HCT116 (cell line): ENCODE data around the gene PACRG.

Experiments
- CBX3 ChIP-seq: IDR thresholded peaks from 2 replicates; pipeline ENCODE4 v1.6.1; 2012; ENCODE audit warnings: low read depth
- CEBPB ChIP-seq: IDR thresholded peaks from 2 replicates; pipeline ENCODE4 v1.6.1; 2012; ENCODE audit warnings: low read depth
- EZH2 ChIP-seq: fragments of 200-600 bp; sonication (generic); IDR thresholded peaks from 2 replicates; pipeline ENCODE4 v1.6.1; 2017; ENCODE audit warnings: antibody characterized with exemption, mixed run types
- EZH2phosphoT487 ChIP-seq: fragments of 200-600 bp; IDR thresholded peaks from 2 replicates; pipeline ENCODE4 v1.6.1; 2018; ENCODE audit warnings: antibody characterized with exemption, borderline replicate concordance
- JUND ChIP-seq: IDR thresholded peaks from 2 replicates; pipeline ENCODE4 v1.6.1; 2012
- POLR2A ChIP-seq: IDR thresholded peaks from 2 replicates; pipeline ENCODE4 v1.7.0; 2011; ENCODE audit warnings: borderline replicate concordance; ENCODE audit not compliant: insufficient read depth, insufficient read length; ENCODE audit errors: extremely low read depth
- POLR2AphosphoS5 ChIP-seq: IDR thresholded peaks from 2 replicates; pipeline ENCODE4 v1.6.1; 2011; ENCODE audit warnings: mild to moderate bottlenecking, low read depth, low read length, moderate library complexity
- TCF7L2 ChIP-seq: IDR thresholded peaks from 2 replicates; pipeline ENCODE4 v1.7.0; 2011; ENCODE audit warnings: borderline replicate concordance, inconsistent platforms; ENCODE audit not compliant: insufficient read depth, insufficient read length; ENCODE audit errors: extremely low read depth
- YY1 ChIP-seq: IDR thresholded peaks from 2 replicates; pipeline ENCODE4 v1.6.1; 2011; ENCODE audit warnings: low read length, low read depth, moderate library complexity, mild to moderate bottlenecking; ENCODE audit not compliant: insufficient replicate concordance; ENCODE audit errors: extremely low read depth
- ZFX ChIP-seq: fragments of 450-650 bp; IDR thresholded peaks from 2 replicates; pipeline ENCODE4 v1.6.1; 2017
- ZNF274 ChIP-seq: fragments of 200-500 bp; sonication (Bioruptor generic); IDR thresholded peaks from 2 replicates; pipeline ENCODE4 v1.6.1; 2014; ENCODE audit warnings: mild to moderate bottlenecking, low read depth, low read length, inconsistent platforms
- TF ChIP-seq, protein P1 (sequence below), 3 experiments: fragments of 200-600 bp in 1 of 3; sonication (generic) in 1 of 3; IDR thresholded peaks in 2 of 3; conservative IDR thresholded peaks in 1 of 3; 2 replicates each; pipeline ENCODE4 v1.5.1; 2012 to 2017; ENCODE audit warnings: low read depth in 2 of 3, low read length in 2 of 3, antibody characterized with exemption in 1 of 3, borderline replicate concordance in 1 of 3, control low read depth in 1 of 3, mild to moderate bottlenecking in 1 of 3, mixed read lengths in 1 of 3, mixed run types in 1 of 3, moderate library complexity in 1 of 3; ENCODE audit not compliant: insufficient read depth in 1 of 3
- TF ChIP-seq, protein P2 (sequence below): IDR thresholded peaks from 2 replicates; pipeline ENCODE4 v1.6.1; 2012; ENCODE audit warnings: low read depth

DNA sequence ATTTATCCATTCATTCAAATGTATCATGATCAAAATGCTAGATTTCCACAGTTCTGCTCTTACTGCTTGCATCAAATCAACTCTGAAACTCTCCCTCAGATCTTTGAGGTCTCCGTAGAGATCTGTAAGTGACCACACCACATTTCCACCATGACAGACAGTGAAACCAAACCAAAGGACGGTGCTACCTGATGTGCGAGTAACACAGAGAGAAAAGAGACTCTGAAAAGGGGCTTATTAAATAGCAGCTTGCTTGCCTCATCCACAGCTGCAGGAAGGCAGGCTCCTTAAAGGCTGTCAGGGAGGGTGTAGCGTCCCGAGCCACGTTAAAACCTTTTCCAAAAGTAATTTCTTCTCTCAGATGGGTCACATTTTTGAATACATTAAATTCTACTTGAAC, 335.8 kb downstream of the PACRG start:
- TF ChIP-seq, protein P1, sequence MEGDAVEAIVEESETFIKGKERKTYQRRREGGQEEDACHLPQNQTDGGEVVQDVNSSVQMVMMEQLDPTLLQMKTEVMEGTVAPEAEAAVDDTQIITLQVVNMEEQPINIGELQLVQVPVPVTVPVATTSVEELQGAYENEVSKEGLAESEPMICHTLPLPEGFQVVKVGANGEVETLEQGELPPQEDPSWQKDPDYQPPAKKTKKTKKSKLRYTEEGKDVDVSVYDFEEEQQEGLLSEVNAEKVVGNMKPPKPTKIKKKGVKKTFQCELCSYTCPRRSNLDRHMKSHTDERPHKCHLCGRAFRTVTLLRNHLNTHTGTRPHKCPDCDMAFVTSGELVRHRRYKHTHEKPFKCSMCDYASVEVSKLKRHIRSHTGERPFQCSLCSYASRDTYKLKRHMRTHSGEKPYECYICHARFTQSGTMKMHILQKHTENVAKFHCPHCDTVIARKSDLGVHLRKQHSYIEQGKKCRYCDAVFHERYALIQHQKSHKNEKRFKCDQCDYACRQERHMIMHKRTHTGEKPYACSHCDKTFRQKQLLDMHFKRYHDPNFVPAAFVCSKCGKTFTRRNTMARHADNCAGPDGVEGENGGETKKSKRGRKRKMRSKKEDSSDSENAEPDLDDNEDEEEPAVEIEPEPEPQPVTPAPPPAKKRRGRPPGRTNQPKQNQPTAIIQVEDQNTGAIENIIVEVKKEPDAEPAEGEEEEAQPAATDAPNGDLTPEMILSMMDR (IDR thresholded peaks at IDR 0.05 in 2 of 3, conservative IDR thresholded peaks at IDR 0.05 in 1 of 3; ENCODE audit: borderline replicate concordance in 1 of 3, insufficient read depth in 1 of 3, low read depth in 2 of 3, low read length in 2 of 3): no peak
- TF ChIP-seq EZH2phosphoT487 (no peak), POLR2AphosphoS5 (no peak), POLR2A (no peak), EZH2 (no peak), ZNF274 (no peak), CEBPB (no peak), CBX3 (no peak), TCF7L2 (no peak), YY1 (no peak), JUND (no peak), ZFX (no peak)
- TF ChIP-seq, protein P2, sequence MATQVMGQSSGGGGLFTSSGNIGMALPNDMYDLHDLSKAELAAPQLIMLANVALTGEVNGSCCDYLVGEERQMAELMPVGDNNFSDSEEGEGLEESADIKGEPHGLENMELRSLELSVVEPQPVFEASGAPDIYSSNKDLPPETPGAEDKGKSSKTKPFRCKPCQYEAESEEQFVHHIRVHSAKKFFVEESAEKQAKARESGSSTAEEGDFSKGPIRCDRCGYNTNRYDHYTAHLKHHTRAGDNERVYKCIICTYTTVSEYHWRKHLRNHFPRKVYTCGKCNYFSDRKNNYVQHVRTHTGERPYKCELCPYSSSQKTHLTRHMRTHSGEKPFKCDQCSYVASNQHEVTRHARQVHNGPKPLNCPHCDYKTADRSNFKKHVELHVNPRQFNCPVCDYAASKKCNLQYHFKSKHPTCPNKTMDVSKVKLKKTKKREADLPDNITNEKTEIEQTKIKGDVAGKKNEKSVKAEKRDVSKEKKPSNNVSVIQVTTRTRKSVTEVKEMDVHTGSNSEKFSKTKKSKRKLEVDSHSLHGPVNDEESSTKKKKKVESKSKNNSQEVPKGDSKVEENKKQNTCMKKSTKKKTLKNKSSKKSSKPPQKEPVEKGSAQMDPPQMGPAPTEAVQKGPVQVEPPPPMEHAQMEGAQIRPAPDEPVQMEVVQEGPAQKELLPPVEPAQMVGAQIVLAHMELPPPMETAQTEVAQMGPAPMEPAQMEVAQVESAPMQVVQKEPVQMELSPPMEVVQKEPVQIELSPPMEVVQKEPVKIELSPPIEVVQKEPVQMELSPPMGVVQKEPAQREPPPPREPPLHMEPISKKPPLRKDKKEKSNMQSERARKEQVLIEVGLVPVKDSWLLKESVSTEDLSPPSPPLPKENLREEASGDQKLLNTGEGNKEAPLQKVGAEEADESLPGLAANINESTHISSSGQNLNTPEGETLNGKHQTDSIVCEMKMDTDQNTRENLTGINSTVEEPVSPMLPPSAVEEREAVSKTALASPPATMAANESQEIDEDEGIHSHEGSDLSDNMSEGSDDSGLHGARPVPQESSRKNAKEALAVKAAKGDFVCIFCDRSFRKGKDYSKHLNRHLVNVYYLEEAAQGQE: no peak
